Parathyroid adenoma (tissue), 2 donors: ENCODE data around the gene COPS4.

Experiments
- H2AFZ ChIP-seq: fragments of 300-600 bp; sonication (generic); one replicate; pipeline ENCODE4 v1.7.0; 2017; ENCODE audit warnings: antibody characterized with exemption, mild to moderate bottlenecking
- H3K27ac ChIP-seq: fragments of 300-600 bp; sonication (generic); one replicate; pipeline ENCODE4 v1.7.0; 2017
- H3K27me3 ChIP-seq: fragments of 300-600 bp; sonication (generic); one replicate; pipeline ENCODE4 v1.7.0; 2017; ENCODE audit warnings: low read length; ENCODE audit not compliant: control insufficient read depth, insufficient read depth
- H3K36me3 ChIP-seq: fragments of 300-600 bp; sonication (generic); one replicate; pipeline ENCODE4 v1.7.0; 2017; ENCODE audit warnings: low read length; ENCODE audit not compliant: control insufficient read depth, insufficient read depth
- H3K4me1 ChIP-seq: fragments of 300-600 bp; sonication (generic); one replicate; pipeline ENCODE4 v1.7.0; 2017; ENCODE audit warnings: control low read depth
- H3K4me2 ChIP-seq: fragments of 300-600 bp; sonication (generic); one replicate; pipeline ENCODE4 v1.7.0; 2017; ENCODE audit warnings: low read length
- H3K4me3 ChIP-seq: fragments of 300-600 bp; sonication (generic); one replicate; pipeline ENCODE4 v1.7.0; 2017; ENCODE audit warnings: low read depth, low read length
- H3K79me2 ChIP-seq: fragments of 300-600 bp; sonication (generic); one replicate; pipeline ENCODE4 v1.7.0; 2017; ENCODE audit warnings: control low read depth
- H3K9ac ChIP-seq: fragments of 300-600 bp; sonication (generic); one replicate; pipeline ENCODE4 v1.7.0; 2017; ENCODE audit warnings: mild to moderate bottlenecking
- H3K9me3 ChIP-seq: fragments of 300-600 bp; sonication (generic); one replicate; pipeline ENCODE4 v1.7.0; 2017; ENCODE audit warnings: low read length; ENCODE audit not compliant: control insufficient read depth
- CTCF ChIP-seq: fragments of 300-600 bp; sonication (generic); IDR thresholded peaks from one replicate; pipeline ENCODE4 v1.7.0; 2017; ENCODE audit warnings: antibody characterized with exemption, mild to moderate bottlenecking
- donor health status: primary hyperparathyroidism.

The COPS4 gene

GRCh38 chr4:83121246-83121645 lies 86.3 kb downstream of the COPS4 start:
- Histone ChIP-seq H3K9me3 (no peaks in the 10 kb centered on the region), H3K27me3 (no peaks in the 10 kb centered on the region), H2AFZ (no peak overlapping the region), H3K4me1 (no peaks in the 10 kb centered on the region), H3K79me2 (no peaks in the 10 kb centered on the region), H3K27ac (no peak overlapping the region), H3K9ac (no peak overlapping the region), H3K36me3 (no peaks in the 10 kb centered on the region), H3K4me3 (no peak overlapping the region), H3K4me2 (no peak overlapping the region)
- no peak for TF ChIP-seq CTCF

GRCh38 chr4:83124111-83124780 lies 89.3 kb downstream of the COPS4 start:
- no peak for TF ChIP-seq CTCF
- H3K4me3 ChIP-seq = no peak overlapping the region
- no peaks in the 10 kb centered on the region for H3K27me3 ChIP-seq
- H3K9ac ChIP-seq = no peak overlapping the region
- H3K4me1 ChIP-seq = no peaks in the 10 kb centered on the region
- no peaks in the 10 kb centered on the region for H3K36me3 ChIP-seq
- no peak overlapping the region for H2AFZ ChIP-seq
- H3K79me2 ChIP-seq = no peaks in the 10 kb centered on the region
- H3K9me3 ChIP-seq = no peaks in the 10 kb centered on the region
- H3K4me2 ChIP-seq = no peak overlapping the region
- no peak overlapping the region for H3K27ac ChIP-seq
